Endodermal cell (in vitro differentiated cells): Measurements from ENCODE around the gene DSE. TPM values are rescaled to one million over a fixed set of nuclear protein-coding genes. Genes with fewer than 3 reads are reported as not detected.

Experiments
- DNase-seq: peaks from one replicate; pipeline ENCODE4 v3.0.0-alpha.2; 2017
- H3K27ac ChIP-seq: 2 replicates; pipeline ENCODE4 v1.5.1; 2013; ENCODE audit warnings: mild to moderate bottlenecking, low read depth, low read length, moderate library complexity
- H3K27me3 ChIP-seq: 2 replicates; pipeline ENCODE4 v1.6.1; 2013; ENCODE audit warnings: mild to moderate bottlenecking, low read length, moderate library complexity; ENCODE audit not compliant: insufficient read depth, control insufficient read depth, poor library complexity, severe bottlenecking
- H3K36me3 ChIP-seq: 2 replicates; pipeline ENCODE4 v1.7.0; 2013; ENCODE audit warnings: mild to moderate bottlenecking, low read length, moderate library complexity; ENCODE audit not compliant: control insufficient read depth, insufficient read depth
- H3K4me1 ChIP-seq: one replicate; pipeline ENCODE4 v1.7.0; 2013; ENCODE audit warnings: low read length; ENCODE audit not compliant: control insufficient read depth, insufficient read depth
- H3K4me3 ChIP-seq: 2 replicates; pipeline ENCODE4 v1.5.1; 2013; ENCODE audit warnings: mild to moderate bottlenecking, low read length, moderate library complexity
- H3K9ac ChIP-seq: 2 replicates; pipeline ENCODE4 v1.6.1; 2013; ENCODE audit warnings: mild to moderate bottlenecking, low read length, moderate library complexity; ENCODE audit not compliant: poor library complexity, severe bottlenecking; ENCODE audit errors: extremely low read depth
- H3K9me3 ChIP-seq: 2 replicates; pipeline ENCODE4 v1.6.1; 2013; ENCODE audit warnings: mild to moderate bottlenecking, low read length, moderate library complexity; ENCODE audit not compliant: control insufficient read depth
- H3K27ac Mint-ChIP-seq: 2 replicates; pipeline ENCODE4 v1.8.0; 2020; ENCODE audit warnings: mixed read lengths
- H3K27me3 Mint-ChIP-seq: 2 replicates; pipeline ENCODE4 v1.8.0; 2021; ENCODE audit warnings: mild to moderate bottlenecking, mixed read lengths; ENCODE audit not compliant: insufficient read depth
- H3K36me3 Mint-ChIP-seq: 2 replicates; pipeline ENCODE4 v1.8.0; 2020; ENCODE audit warnings: low read depth, mixed read lengths
- H3K4me1 Mint-ChIP-seq: 2 replicates; pipeline ENCODE4 v1.8.0; 2020; ENCODE audit warnings: mixed read lengths
- H3K4me3 Mint-ChIP-seq: 2 replicates; pipeline ENCODE4 v1.8.0; 2020; ENCODE audit warnings: mild to moderate bottlenecking, moderate library complexity, mixed read lengths
- H3K9me3 Mint-ChIP-seq: 2 replicates; pipeline ENCODE4 v1.8.0; 2020; ENCODE audit warnings: mild to moderate bottlenecking, mixed read lengths
- CTCF ChIP-seq: fragments of 200-600 bp; sonication (generic); conservative IDR thresholded peaks from 2 replicates; pipeline ENCODE4 v1.5.0; 2021; ENCODE audit warnings: antibody characterized with exemption, mild to moderate bottlenecking
- whole genome bisulfite sequencing, 2 experiments: methylation state at CpG; one replicate each; pipeline versions ENCODE4 v1.1.5 to v1.1.7; 2013; ENCODE audit warnings: missing lambda C conversion rate in 2 of 2, mixed read lengths in 1 of 2; ENCODE audit not compliant: insufficient coverage in 1 of 2, insufficient read length in 1 of 2; 5-methylcytosine and 5-hydroxymethylcytosine counted together
- total RNA-seq, 2 donors: library from RNA; stranded (reverse); fragmentation: NEBNext Ultra II Directional in 1 of 2; extraction: Animal tissue kit (Norgen Biotek cat#: 25700) in 1 of 2; gene quantifications; 2 replicates in 1 of 2; 3 replicates in 1 of 2; pipeline ENCODE4 v1.2.1, GENCODE V29; 2021

The DSE gene
- total RNA-seq, 2 donors from 2014 or later = 42.3 to 44.3 TPM

- WGBS, 2 experiments = 82 to 89% methylated on average over 3 to 5 of the region's 6 CpGs
- no peaks in the 10 kb centered on the region for H3K27me3 Mint-ChIP-seq
- peaks cover 12% of the 10 kb centered on the region for H3K4me1 Mint-ChIP-seq
- H3K27me3 ChIP-seq = no peaks in the 10 kb centered on the region
- H3K9me3 Mint-ChIP-seq = no peaks in the 10 kb centered on the region
- H3K27ac ChIP-seq = peak overlapping the region; percentile 26
- no peak overlapping the region for H3K4me3 Mint-ChIP-seq
- peaks cover 4% of the 10 kb centered on the region for H3K36me3 Mint-ChIP-seq
- DNase-seq = no peak
- H3K4me3 ChIP-seq = no peak overlapping the region
- no peak for TF ChIP-seq CTCF
- H3K9me3 ChIP-seq = no peaks in the 10 kb centered on the region
- H3K36me3 ChIP-seq = no peaks in the 10 kb centered on the region
- no peak overlapping the region for H3K27ac Mint-ChIP-seq
- no peak overlapping the region for H3K9ac ChIP-seq
- H3K4me1 ChIP-seq = peaks cover 3% of the 10 kb centered on the region
These were observed 68.1 kb downstream of the DSE start for GRCh38 chr6:116438590-116439448.

GRCh38 chr6:116439522-116440051 lies 68.8 kb downstream of the DSE start:
- H3K27me3 Mint-ChIP-seq = no peaks in the 10 kb centered on the region
- no CpG with 5 or more reads among the region's 1 CpG for WGBS, 2 experiments
- H3K36me3 Mint-ChIP-seq = peaks cover 4% of the 10 kb centered on the region
- H3K9me3 ChIP-seq = no peaks in the 10 kb centered on the region
- DNase-seq = no peak
- no peak overlapping the region for H3K27ac Mint-ChIP-seq
- H3K4me3 Mint-ChIP-seq = no peak overlapping the region
- H3K4me1 Mint-ChIP-seq = peaks cover 12% of the 10 kb centered on the region
- H3K9me3 Mint-ChIP-seq = no peaks in the 10 kb centered on the region
- no peak overlapping the region for H3K9ac ChIP-seq
- peak overlapping the region; percentile 8 for H3K27ac ChIP-seq
- H3K4me3 ChIP-seq = no peak overlapping the region
- no peaks in the 10 kb centered on the region for H3K36me3 ChIP-seq
- no peak for TF ChIP-seq CTCF
- H3K4me1 ChIP-seq = peaks cover 3% of the 10 kb centered on the region
- H3K27me3 ChIP-seq = no peaks in the 10 kb centered on the region

GRCh38 chr6:116443105-116443504 lies 72.4 kb downstream of the DSE start:
- no peak overlapping the region for H3K9ac ChIP-seq
- H3K9me3 Mint-ChIP-seq = no peaks in the 10 kb centered on the region
- H3K27ac Mint-ChIP-seq = no peak overlapping the region
- H3K4me3 ChIP-seq = no peak overlapping the region
- no peaks in the 10 kb centered on the region for H3K36me3 ChIP-seq
- 92% methylated on average over 2 of the region's 2 CpGs; no CpG with 5 or more reads in 1 of the 2 experiments for WGBS, 2 experiments
- DNase-seq = no peak
- no peak overlapping the region for H3K27ac ChIP-seq
- no peaks in the 10 kb centered on the region for H3K27me3 Mint-ChIP-seq
- peaks cover 6% of the 10 kb centered on the region for H3K4me1 Mint-ChIP-seq
- no peaks in the 10 kb centered on the region for H3K36me3 Mint-ChIP-seq
- no peak for TF ChIP-seq CTCF
- no peaks in the 10 kb centered on the region for H3K27me3 ChIP-seq
- no peak overlapping the region for H3K4me3 Mint-ChIP-seq
- H3K9me3 ChIP-seq = no peaks in the 10 kb centered on the region
- no peaks in the 10 kb centered on the region for H3K4me1 ChIP-seq
